Thyroid gland (tissue), 4 donors: ENCODE measurements around the gene P2RX6.

ENCODE experiments used
- CTCF ChIP-seq, 6 experiments: fragments of 200-600 bp in 3 of 6; fragments of 450-650 bp in 3 of 6; sonication (generic) in 3 of 6; IDR thresholded peaks; one replicate each; pipeline ENCODE4 v1.5.1; 2016 to 2019; ENCODE audit warnings: antibody characterized with exemption in 6 of 6, mild to moderate bottlenecking in 2 of 6, inconsistent platforms in 1 of 6, moderate library complexity in 1 of 6
- POLR2A ChIP-seq, 2 donors: fragments of 450-650 bp; IDR thresholded peaks; one replicate each; pipeline ENCODE4 v1.6.1; 2017; ENCODE audit warnings: antibody characterized with exemption in 2 of 2, mild to moderate bottlenecking in 2 of 2, moderate library complexity in 1 of 2

DNA sequence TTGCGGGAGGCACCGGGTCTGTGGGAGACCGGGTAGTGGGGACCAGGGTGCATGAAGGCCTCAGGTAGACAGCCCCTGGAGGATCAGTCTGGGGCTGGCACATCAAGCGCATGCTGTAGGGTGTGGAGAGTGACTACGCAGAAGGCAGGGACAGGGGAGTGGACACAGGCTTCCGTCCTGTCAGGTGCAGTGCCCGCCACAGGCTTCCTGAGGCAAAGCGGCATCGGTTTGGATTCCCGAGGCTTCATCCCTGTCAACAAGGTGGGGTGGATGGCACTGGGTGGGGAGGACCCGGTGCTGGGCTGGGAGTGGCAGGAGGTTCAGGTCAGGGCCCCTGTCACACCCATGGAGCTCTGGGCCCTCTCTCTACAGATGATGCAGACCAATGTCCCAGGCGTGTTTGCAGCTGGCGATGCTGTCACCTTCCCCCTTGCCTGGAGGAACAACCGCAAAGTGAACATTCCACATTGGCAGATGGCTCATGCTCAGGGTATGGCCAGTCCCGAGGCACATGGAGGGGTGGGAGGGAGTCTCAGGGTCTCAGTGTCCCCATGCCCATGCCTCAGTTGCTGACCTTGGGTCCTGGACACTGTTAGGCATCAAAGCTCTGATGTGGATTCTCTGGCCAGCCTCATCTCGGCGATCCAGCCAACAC lies 37.3 kb upstream of the P2RX6 start:
- TF ChIP-seq CTCF (IDR thresholded peaks at IDR 0.05): no peak
- TF ChIP-seq POLR2A (IDR thresholded peaks at IDR 0.05): no peak
